Activated effector memory CD4-positive, alpha-beta T cell treated with anti-CD3 and anti-CD28 coated beads, Interleukin-2, amount 50 U/mL, for 16 hours (primary cell): ENCODE data around the gene CACHD1.
A peak's percentile ranks its signal among the peaks of the same experiment; 100 is the strongest.

Source experiments
- DNase-seq: peaks from one replicate; pipeline ENCODE4 v3.0.0-alpha.2; 2020

CACHD1 gene

DNA sequence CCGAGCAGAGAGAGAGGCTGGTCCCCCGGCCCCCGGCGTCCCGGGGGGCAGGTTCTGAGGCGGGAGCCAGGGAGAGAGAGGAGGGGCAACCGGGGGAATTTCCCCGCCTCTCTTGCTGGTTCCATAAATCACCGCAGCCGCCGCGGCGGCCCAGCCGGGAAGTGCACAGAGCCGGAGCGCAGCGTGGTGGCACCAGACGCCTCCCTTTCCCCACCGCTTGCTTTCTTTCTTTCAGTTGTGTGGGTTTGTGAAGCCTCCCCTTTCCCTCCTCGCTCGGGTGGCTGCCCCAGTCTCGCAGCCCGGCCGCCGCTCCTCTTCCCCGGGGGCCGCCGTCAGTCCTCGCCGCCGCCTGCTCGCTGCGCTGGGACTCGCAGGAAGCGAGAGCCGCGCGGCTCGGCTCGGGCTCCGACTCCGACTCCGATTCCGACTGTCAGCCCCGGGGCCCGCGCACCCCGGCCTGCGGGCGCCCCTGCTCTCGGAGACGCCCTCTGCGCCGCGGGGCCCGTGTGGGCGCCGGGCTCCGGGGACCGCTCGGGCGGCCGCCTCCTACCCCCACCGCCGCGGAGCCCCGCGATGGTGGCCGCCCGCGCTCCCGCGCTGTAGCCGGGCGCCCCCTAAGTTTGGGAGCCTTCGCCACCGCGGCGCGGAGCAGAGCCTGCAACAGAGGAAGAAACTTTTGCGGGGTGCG is at the start of gene CACHD1:
CACHD1 (plus strand) TSS at position 153 of the 688 bp plus-strand sequence. CDS start 616 bp downstream, outside the sequence.
- DNase-seq: peak; percentile 76

DNA sequence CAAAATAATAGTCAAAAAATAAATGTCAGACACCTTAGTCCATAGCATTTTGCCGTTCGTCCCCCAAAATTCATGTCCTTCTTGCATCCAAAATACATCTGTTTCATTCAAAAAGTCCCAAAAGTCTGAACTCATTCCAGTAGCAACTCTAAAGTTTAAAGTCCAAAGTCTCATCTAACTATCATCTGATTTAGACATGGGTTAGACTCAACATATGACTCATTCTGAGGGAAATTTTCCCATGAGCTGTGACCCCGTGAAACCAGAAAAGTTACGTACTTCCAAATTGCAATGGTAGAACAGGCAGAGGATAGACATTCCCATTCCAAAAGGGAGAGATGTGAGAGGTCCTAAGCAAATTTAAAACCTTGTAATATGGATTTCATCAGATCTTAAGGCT is 48.6 kb upstream of the CACHD1 start:
- no peak for DNase-seq

DNA sequence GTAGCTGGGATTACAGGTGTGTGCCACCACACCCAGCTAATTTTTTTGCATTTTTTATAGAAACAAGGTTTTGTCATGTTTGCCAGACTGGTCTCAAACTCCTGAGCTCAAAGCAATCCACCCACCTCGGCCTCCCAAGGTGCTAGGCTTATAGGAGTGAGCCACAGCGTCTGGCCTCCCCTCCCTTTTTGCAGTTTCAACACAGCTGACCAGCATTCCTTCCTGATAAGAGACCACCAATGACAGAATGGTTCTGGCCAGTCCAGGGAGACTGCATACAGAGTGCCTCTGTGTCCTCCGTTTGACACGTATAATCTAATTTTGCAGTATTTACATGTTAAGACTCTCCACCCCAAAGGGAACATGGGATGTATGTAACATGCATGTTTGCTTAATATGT is 46.4 kb upstream of the CACHD1 start:
- DNase-seq: no peak

DNA sequence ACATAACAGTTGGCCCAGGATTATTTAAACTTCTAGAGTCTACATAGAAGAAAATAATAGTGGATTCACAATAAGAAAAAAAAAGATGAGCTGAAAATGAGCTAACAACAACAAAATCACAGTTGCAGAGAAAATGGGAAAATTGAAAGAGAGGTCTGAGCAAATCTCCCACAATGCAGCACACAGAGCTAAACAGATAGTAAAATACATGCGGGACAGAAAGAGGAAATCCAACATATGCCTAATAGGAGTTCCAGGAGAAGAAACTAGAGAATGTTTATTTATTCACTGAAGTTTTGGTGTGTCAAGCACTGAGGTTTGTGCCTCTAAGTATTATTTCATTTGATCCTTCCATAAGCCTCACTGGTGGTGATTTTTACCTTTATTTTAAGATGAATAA is 45.5 kb upstream of the CACHD1 start:
- DNase-seq: no peak

DNA sequence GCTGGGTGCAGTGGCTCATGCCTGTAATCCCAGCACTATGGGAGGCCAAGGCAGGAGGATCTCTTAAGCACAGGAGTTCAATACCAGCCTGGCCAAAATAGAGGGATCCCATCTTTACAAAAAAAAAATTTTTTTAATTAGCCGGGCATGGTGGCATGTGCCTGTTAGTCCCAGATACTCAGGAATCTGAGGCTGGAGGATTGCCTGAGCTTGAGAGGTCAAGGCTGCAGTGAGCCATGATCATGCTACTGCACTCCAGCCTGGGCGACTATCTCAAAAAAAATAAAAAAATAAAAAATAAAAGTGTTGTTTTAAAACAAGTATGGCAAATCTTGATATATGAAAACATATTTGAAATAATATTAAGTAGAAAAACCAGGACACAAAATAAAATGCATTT is 44.4 kb upstream of the CACHD1 start:
- no peak for DNase-seq

DNA sequence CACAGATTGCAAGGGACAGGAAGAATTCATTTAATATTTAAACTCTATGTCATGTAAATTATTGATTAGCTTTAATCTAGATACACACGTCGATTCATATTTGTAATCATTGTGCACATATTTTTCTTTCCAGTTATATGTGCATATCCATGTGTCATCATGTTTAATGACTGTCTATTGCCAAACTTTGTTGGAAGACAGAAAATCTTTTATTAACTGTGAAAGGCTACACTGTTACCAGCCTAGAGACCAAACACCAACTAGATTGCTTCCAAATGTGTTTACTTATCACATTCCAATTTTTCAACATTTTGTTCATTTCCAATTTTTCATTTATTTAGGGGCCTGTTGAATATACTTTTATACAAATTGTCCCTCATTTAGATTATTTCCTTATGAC is 43.2 kb upstream of the CACHD1 start:
- DNase-seq: no peak

DNA sequence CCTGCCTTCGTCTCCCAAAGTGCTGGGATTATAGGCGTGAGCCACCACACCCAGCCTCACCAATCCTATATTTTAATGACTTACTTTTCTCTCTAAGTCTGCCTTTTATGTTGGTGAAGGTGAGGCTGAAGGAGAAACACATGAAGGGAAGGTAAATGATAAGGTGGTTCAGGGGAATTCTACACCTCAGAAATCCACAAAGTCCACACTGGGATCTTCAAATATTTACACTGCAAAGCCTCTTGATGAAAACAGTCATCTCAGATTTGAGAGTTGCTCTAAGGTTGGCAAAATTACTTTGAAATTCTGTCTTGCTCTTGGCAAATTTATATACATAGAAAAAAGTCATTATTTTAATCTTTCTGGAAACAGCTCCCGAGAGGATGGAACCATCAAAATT is 42.0 kb upstream of the CACHD1 start:
- DNase-seq: no peak

DNA sequence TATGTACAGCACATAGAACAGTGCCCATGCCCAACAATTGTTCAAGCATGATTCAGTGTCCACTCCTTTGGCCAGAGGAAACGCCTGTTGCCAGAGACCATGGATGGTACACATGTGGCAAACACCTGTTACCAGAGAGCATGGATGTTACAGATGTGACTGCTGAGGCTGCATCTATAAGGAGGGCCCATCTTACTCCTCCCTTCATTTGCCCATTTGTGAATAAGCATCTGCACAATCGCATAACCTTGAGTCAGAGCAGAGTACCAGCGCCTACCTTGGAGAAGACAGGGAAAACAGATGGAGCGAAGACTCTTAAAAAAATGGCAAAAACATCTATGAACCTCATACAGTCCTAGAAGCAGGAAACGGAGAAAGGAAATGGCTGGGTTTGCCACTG is 36.6 kb upstream of the CACHD1 start:
- no peak for DNase-seq

DNA sequence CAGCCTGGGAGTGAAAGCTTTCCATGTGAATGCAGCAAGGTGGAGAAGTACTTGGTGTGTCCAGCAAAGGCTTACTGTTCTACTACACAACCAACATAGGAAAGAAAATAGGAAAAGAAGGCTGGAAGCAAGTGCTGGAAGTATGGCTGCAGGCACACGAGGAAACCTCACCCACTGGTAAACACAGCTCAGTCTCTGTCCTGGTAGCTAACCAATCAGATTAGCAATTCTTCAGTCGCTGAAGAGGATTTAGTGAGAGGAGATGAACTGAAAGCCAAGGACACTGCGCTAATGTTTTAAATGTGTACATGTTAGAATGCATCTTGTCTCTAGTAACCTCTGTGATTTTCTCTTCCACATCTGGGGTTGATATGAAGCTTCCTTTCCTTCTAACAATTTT is 36.2 kb upstream of the CACHD1 start:
- no peak for DNase-seq

DNA sequence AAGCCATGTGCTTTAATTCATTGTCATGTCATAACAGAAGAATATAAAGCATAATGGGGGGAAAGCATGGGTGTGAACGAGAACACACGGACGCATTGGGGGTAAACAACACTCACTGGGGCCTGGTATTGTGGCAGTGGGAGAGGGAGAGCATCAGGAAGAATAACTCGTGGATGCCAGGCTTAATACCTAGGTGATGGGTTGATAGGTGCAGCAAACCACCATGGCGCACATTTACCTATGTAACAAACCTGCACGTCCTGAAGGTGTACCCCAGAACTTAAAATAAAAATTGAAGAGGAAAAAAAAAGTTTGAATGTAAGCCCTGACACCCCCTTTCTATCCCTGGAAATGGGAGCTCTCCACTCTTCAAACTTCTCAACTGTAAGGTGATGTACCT is 34.9 kb upstream of the CACHD1 start:
- no peak for DNase-seq

DNA sequence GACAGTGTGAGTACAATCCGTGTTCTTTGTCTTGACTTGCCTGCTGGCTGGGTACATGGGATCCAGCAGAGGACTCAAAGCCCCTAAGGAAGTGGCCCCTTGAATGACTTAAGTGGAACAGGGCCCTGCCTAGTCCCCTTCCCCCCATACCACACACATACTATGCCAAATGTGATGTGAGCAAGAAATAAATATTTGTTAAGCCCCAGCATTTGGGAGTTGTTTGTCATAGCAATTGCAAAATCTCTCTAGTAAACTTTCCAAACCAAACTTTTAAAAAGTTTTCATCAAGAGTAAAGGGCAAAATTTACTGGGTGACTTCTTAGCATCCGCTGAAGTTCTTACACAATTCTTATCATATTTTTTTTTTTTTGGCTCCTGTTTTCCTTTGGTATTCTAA is 32.5 kb upstream of the CACHD1 start:
- no peak for DNase-seq

DNA sequence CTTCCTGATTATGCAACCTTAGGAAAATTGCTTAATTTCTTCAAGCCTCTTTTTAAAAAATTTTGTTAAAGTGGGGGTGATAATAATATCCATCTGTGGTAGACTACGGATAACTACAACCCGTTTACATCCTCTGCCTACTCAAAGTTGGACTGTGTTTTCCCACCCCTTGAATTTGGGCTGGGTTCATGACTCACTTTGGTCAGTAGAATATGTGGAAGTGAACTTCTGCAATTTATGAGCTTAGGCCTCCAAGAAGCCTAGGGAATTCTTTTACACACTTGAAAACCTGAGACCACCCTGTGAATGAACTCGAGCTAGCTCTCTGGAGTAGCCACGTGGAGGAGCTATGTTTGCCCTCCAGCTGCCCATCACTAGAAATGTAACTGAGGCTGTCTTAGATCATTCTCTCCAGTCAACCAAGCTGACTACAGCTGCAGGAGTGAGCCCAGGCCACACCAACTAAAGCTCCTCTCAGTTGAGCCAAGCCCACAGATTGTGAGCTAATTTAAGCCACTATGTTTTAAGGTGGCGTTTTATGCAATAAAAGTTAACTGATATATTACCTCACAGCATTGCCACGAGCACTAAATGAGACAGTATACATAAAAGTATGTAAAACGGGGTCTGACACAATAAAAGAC is 29.6 kb upstream of the CACHD1 start:
- no peak for DNase-seq

DNA sequence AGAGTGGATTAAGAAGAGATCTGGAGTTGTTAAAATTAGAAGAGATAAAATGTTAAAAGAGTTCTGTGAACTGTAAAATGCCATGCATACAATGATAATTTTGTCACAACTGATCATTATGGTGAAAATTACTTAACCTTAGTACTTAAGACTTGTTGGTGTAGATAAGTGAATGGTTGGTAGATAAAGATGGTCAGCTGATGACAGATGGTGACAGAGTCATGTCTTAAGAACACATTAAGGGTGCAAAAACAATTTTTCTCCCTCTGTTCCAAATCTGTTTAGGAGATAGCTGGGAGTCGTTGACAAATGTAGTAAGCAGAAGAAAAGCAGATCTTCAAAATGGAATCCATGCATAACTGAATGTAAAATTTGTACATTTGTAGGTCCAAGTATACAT is 18.5 kb upstream of the CACHD1 start:
- DNase-seq: no peak

DNA sequence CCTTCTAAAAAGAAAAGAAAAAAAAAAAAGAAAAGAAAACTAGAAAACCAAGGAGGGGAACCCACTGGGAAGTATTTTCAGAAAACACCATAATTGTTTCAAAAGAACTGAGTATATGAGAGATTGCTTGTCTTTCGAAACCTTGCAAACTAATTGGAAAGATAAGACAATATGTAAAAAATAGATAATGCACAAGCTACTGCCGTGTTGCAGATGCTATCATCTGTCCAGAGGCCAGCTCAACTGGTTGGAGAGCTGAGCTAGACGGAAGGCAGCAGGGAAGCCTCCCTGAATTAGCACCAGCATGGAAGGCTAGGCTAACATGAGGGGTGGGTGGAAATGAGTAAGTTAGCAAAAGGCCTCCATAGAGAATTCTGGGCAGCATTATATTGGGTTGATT is 16.2 kb upstream of the CACHD1 start:
- DNase-seq: no peak

DNA sequence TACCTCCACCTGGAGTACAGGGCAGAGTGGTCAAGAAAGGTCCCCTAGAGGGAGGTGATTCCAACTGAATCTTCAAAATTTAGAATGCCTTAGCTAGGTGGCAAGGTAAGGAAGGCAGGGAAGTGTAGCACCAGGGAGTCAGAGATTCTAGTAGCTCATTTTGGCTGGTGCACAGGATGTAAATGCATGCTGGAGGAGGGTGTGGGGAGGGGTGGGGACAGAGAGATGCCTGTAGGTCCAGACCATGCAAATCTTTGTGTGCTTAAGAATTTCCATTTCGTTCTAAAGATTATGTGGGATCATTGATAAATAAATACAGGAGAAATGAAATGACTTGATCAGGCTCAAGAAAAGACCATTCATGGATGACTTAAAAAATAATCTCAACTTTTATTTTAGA is 11.0 kb upstream of the CACHD1 start:
- DNase-seq: no peak

DNA sequence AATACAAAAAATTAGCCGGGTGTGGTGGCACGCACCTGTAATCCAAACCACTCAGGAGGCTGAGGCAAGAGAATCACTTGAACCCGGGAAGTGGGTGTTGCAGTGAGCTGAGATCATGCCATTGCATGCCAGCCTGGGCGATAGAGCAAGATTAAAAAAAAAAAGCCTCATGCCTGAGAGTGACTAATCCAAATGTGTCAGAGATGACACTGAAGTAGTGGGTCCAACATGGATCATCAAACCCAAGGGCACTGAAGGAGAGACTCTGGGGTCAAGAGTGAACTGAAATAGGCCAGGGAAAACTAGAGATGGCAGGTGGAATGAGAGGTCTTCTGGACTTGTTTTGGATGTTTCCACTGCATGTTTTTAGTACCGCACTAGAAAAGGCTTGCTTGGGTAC is 10.2 kb upstream of the CACHD1 start:
- no peak for DNase-seq

DNA sequence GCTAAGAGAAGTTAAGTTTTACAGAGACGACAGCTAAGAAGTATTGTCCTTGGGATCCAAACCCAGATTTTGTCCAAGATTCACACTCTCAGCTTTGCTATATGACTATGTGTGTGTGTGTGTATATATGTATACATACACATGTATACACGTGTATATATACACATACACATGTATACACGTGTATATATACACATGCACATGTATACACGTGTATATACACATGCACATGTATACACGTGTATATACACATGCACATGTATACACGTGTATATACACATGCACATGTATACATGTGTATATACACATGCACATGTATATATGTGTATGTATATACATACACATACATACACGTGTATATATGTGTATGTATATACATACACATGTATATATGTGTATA is 3.9 kb upstream of the CACHD1 start:
- no peak for DNase-seq

DNA sequence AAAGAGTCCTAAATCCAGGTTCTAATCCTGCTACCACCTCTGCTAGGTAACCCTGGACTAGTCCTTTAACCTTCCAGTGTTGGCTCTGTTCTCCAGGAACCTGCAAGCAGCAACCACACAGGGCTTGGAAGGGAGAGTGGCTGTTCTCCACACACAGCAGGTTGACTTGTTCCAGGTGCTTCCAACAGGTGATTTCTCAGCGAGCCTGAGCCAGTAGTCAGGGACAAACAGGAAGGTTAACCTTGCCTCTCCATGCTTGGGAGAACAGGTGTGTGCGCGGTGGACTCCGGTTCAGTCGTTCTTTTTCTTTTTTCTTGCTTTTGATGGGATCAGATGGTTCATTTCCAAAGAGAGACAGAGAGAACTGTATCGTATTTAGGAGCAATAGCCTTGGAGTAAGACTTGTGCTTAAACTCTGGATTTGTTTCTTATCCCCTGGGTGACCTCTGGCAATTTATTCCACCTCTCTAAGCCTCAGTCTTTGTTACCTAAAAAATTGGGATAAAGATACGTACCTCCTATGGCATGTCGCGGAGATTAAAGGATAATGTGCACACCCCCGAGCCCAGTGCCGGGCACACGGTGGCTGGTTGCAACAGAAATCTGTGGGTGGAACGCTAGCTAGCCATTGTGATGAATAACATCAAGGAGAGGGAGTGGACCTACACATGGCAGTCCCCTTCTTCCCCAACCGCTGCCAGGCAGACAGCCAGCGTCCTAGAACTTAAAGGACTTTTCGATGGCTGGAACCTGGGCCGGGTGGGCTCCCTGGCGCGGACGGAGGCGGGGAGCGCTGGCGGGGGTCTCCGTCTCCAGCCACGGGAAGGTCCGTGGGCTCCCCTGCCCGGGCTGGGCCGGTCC is 583 bp upstream of the CACHD1 start:
- no peak for DNase-seq

DNA sequence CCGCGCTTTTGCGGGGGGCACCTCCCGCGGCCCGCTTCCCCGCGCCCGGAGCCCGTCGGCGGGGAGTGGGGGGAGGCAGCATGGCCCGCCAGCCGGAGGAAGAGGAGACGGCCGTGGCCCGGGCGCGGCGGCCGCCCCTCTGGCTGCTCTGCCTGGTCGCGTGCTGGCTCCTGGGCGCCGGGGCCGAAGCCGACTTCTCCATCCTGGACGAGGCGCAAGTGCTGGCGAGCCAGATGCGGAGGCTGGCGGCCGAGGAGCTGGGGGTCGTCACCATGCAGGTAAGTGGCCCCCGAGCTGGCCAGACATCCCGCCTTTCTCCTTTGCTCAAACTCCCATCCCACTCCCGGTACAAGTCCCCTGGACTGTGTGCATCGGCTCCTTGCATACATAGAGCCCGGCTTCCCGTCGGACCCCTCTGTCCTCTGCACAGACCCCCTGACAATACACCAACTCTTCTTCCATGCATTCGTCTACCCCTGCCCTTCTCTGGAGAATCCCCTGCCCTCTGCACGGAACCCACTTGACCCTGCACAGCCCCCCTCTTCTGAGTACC is 812 bp downstream of the CACHD1 start:
- peak; percentile 61 for DNase-seq

DNA sequence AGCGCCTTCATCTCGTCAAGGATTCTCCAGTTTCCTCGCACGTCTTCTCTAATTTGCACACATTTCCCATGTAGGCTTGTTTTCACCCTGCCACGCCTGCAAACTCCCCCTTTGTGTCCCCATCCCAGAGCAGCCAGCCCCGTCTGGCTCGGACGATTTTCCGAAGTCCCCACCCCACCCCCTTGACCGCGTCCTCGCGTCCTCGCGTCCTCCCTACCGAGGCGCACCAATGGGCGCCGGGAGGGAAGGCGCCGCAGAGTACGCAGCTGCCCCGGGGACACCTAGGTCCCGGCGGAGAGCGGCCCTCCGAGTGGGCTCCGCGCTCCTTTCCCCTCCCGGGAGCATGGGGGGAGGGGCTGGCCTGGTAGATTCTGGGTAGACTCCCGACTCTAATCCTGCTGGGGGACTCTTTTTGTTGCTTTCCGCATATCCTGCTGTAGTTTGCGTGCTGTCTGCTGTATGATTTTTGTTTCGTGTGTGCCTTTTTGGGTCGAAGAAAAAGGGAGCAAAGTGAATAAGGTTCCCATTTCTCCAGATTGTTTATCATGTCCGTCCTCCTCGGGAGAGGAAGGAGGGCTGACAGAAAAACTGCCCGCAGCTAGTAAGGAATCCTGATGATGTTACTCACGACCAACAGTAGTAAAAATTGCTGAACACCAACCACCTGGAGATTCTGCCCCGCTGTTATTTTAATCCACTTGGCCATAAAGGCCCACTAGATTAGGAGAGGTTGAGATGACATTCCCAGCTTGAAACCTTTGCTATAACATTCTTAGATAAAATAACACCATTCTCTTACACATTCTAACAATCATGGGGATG is 1.5 kb downstream of the CACHD1 start:
- no peak for DNase-seq

DNA sequence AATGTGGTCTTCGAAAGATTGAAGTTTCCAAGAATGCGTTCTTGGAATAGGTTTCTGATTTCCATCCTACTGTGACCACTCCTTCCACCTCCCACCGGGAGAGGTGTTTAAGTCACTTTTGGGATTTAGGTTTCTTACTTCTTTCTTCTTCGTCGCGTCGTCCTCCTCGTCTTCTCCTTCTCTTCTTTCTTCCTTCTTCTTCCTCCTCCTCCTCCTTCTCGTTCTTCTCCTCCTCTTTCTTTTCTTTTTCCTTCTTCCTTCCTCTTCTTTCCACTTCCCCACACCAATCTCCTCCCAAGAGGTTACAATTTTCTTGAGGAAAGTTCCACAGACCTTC is 2.1 kb downstream of the CACHD1 start:
- DNase-seq: no peak

DNA sequence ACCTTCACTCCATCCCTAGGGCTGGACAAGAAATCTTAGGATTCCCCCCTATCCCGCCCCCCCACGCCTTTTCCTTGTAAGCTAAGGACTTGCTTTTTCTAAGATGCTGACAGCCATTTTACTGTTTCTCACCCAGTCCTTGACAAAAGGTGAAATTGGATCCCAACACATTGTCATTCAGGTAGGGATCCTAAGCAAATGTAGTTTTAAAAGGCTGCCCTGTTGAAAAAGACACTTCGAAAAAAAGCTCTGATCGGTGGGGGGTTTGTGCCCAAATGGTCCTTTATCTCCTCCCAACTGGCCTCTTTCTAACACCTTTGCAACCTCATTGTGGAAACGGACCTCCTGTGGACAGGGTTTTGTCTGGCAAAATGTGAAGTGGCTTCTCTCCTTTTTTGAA is 2.9 kb downstream of the CACHD1 start:
- no peak for DNase-seq

DNA sequence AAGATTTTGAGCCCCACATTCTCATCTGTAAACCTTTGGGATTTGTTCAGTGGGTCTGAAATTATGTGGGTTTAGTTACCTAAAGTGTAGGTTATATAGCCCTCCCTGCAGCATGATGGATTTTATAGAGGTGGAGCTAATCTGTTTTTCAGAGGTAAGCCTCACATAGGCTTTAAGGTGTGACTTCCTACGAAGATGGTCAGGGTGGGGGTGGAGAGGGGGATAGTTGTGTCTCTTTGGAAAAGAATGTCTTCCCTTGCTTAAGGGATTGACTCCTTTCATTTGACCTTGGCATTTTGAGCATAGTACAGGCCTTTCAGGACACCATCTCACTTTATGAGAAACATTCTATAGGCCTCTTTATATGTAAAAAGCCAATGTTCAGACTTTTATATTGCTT is 3.4 kb downstream of the CACHD1 start:
- DNase-seq: no peak
